Right lobe of liver (tissue), 6 donors: ENCODE data around the gene LRMDA. TPM values are rescaled to one million over a fixed set of nuclear protein-coding genes. Genes with fewer than 3 reads are reported as not detected.

Experiments
- ATAC-seq, 4 donors: fragments of 200-7000 bp; cut with Tn5 transposase; one replicate each; pipeline ENCODE4 v1.9.1; 2020; ENCODE audit warnings: mild to moderate bottlenecking in 4 of 4, moderate library complexity in 4 of 4
- DNase-seq, 3 donors: peaks; one replicate each; pipeline ENCODE4 v3.0.0-alpha.2; 2020
- H3K27ac ChIP-seq, 3 donors: fragments of 200-600 bp; one replicate each; pipeline ENCODE4 v1.8.0; 2022
- H3K27me3 ChIP-seq, 2 donors: fragments of 200-600 bp; one replicate each; pipeline ENCODE4 v1.8.0; 2022
- H3K36me3 ChIP-seq, 4 donors: fragments of 200-600 bp; sonication (generic) in 1 of 4; one replicate each; pipeline versions ENCODE4 v1.5.1 to v1.8.0; 2017 to 2022; ENCODE audit warnings: control low read depth in 1 of 4
- H3K4me1 ChIP-seq, 4 donors: fragments of 200-600 bp; sonication (generic) in 1 of 4; one replicate each; pipeline versions ENCODE4 v1.5.1 to v1.8.0; 2017 to 2022; ENCODE audit warnings: control low read depth in 1 of 4
- H3K4me3 ChIP-seq, 3 donors: fragments of 200-600 bp; one replicate each; pipeline ENCODE4 v1.8.0; 2022
- H3K9me3 ChIP-seq, 4 donors: fragments of 200-600 bp; sonication (generic) in 1 of 4; one replicate each; pipeline versions ENCODE4 v1.5.1 to v1.8.0; 2017 to 2022; ENCODE audit warnings: control low read depth in 1 of 4
- POLR2A ChIP-seq: fragments of 450-650 bp; IDR thresholded peaks from one replicate; pipeline ENCODE4 v1.6.1; 2017; ENCODE audit warnings: antibody characterized with exemption, mild to moderate bottlenecking
- WGBS: methylation state at CpG from one replicate; pipeline ENCODE4 v1.1.6; 2018; ENCODE audit warnings: low coverage, low lambda C conversion rate; ENCODE audit not compliant: insufficient coverage; ENCODE audit errors: missing lambda C conversion rate; 5-methylcytosine and 5-hydroxymethylcytosine counted together
- intact Hi-C, 2 donors: fragments of 100-400 bp; cut with DNase I; formaldehyde crosslinking; loops; one replicate each; pipeline versions ENCODE4 v1.11.2 to v1.14.1; 2022
- total RNA-seq, 6 experiments: library from RNA; depleted of rRNA in 2 of 6; stranded (reverse); fragments of >200 nt in 2 of 6; fragmentation: NEBNext Ultra II Directional in 3 of 6; extraction: Animal tissue kit (Norgen Biotek cat#: 25700) in 3 of 6; gene quantifications; one replicate each; pipeline versions ENCODE4 v1.1.0 to v1.2.4, GENCODE V29; 2016 to 2023
- TF ChIP-seq, protein P1 (sequence below), 4 donors: fragments of 200-600 bp in 3 of 4; fragments of 450-650 bp in 1 of 4; IDR thresholded peaks; one replicate each; pipeline versions ENCODE4 v1.5.1 to v1.8.0; 2016 to 2022; ENCODE audit warnings: antibody characterized with exemption in 4 of 4, mild to moderate bottlenecking in 2 of 4
- donor health status: DM: no; HTN: yes; CAD: no.
- donor health status: DM: no; HTN: no; CAD: no.
- donor health status: DM: no; HTN: no; CAD: no.
- donor health status: DM: no; HTN: yes; CAD: no.
- donor health status: DM: no; HTN: yes; CAD: no.

Gene LRMDA
- total RNA-seq, 6 experiments from 2014 or later, result 9.9 to 19.9 (median 16.3) TPM

DNA sequence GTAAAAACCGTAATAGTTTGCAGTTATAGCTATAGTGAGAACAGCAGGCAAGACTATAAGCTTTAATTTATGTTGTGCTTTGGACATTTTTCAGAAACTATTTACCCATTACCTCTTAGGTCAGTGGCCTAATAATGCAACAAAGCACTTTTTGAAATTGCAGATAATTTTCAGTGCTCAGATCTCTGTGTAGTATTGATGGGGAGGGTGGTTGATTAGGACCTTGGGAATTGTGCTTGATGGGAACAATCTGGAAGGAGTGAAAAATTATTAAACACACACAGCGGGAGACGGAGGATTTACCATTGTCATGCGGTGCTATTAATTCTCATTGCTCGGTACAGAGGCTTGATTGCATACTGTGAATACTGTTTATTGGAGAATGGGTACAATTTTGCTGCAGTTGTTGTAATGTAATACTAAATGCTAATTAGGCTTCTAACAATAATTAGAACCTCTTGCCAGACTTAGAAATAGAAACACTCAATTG lies 304.8 kb downstream of the LRMDA start:
- Histone ChIP-seq H3K4me1 (peaks cover 0 to 24% (median 4%) of the 10 kb centered on the region in 4 donors), H3K27me3 (no peaks in the 10 kb centered on the region), H3K27ac (no peak overlapping the region), H3K36me3 (no peaks in the 10 kb centered on the region), H3K4me3 (no peak overlapping the region), H3K9me3 (no peaks in the 10 kb centered on the region)
- no peak for DNase-seq
- TF ChIP-seq POLR2A, result no peak
- TF ChIP-seq, protein P1, sequence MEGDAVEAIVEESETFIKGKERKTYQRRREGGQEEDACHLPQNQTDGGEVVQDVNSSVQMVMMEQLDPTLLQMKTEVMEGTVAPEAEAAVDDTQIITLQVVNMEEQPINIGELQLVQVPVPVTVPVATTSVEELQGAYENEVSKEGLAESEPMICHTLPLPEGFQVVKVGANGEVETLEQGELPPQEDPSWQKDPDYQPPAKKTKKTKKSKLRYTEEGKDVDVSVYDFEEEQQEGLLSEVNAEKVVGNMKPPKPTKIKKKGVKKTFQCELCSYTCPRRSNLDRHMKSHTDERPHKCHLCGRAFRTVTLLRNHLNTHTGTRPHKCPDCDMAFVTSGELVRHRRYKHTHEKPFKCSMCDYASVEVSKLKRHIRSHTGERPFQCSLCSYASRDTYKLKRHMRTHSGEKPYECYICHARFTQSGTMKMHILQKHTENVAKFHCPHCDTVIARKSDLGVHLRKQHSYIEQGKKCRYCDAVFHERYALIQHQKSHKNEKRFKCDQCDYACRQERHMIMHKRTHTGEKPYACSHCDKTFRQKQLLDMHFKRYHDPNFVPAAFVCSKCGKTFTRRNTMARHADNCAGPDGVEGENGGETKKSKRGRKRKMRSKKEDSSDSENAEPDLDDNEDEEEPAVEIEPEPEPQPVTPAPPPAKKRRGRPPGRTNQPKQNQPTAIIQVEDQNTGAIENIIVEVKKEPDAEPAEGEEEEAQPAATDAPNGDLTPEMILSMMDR (IDR thresholded peaks at IDR 0.05), result no peak
- 93% methylated on average over 5 of the region's 5 CpGs for WGBS
- intact Hi-C loops, result no loop called here
- ATAC-seq, result no peak

DNA sequence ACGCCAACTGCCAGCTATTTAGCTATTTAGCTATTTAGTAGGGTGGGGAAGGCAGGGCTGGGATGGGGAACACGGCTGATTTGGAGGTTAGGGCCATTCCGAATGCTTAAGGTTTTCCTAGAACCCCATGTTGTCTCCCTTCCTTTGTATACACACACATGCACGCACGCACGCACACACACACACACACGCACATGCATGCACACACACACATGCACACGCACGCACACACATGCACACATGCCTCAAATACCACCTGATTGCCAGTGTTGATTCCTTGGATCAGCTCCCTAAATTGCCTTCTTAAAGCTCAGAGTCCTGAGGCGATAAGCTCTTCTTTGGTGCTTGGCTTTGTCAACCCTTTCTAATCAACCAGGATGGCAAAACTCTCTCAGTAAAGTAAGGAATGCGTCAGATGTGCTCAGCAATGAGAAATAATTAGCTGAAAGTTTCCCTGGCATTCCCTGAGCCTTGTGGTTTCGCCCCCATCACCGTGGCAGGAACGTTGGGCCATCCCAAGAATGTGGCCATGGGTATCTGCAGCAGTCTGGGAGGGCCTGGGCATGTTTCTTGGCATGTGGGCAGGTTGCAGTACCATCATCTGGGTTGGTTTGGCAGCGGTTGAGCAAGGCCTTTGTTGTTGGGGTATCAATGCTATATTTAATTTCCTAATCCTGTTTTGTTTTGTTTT lies 305.6 kb downstream of the LRMDA start:
- peaks cover 0 to 24% (median 4%) of the 10 kb centered on the region in 4 donors for H3K4me1 ChIP-seq
- no peak for TF ChIP-seq POLR2A
- TF ChIP-seq, protein P1 (IDR thresholded peaks at IDR 0.05), result no peak
- H3K36me3 ChIP-seq, result no peaks in the 10 kb centered on the region
- H3K4me3 ChIP-seq, result no peak overlapping the region
- H3K27ac ChIP-seq, result no peak overlapping the region
- WGBS, result 92% methylated on average over 6 of the region's 15 CpGs
- intact Hi-C loops, result no loop called here
- no peaks in the 10 kb centered on the region for H3K9me3 ChIP-seq
- H3K27me3 ChIP-seq, result no peaks in the 10 kb centered on the region
- ATAC-seq (no peak), DNase-seq (no peak)

DNA sequence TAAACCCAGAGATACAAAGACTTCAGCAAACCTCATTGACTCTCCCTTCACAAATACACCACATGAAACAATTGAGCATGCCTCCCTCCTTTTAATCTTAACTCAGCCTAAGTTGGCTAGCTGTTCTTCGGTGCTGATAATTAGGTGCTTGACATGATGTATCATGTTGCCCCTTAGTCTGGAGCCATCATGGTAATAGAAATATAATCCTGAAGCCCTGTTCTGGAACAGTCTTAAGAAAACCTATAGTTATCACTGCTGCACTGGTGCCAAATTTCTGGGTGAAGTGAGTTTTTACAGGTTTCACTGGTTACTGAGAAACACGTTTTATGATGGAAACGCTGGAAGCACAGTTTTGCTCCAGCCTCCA lies 306.1 kb downstream of the LRMDA start:
- Histone ChIP-seq H3K27me3 (no peaks in the 10 kb centered on the region), H3K9me3 (no peaks in the 10 kb centered on the region), H3K36me3 (no peaks in the 10 kb centered on the region), H3K4me3 (no peak overlapping the region), H3K27ac (no peak overlapping the region), H3K4me1 (peaks cover 0 to 21% (median 4%) of the 10 kb centered on the region in 4 donors)
- no peak for DNase-seq
- WGBS, result 83% methylated on average over 2 of the region's 3 CpGs
- TF ChIP-seq, protein P1 (IDR thresholded peaks at IDR 0.05), result no peak
- no peak for TF ChIP-seq POLR2A
- no peak for ATAC-seq
- intact Hi-C loops, result no loop called here

DNA sequence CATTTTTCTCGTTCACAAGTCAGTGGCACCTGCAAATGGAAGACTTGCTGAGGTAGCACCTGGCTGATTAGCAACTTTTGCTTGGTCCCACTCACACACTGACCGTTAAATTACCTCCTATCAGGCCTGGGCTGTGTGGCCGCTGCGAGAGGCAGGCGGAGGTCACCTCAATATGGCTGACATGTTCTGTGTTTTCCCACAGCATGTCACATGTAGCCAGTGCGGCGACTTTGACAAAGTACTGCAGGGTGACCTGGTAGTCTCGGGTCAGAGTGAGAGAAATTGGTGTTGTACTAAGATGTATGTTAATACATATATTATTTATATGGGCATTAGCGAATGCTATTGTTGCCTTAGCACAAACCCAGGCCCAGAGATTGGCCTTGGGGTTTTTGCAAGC lies 307.5 kb downstream of the LRMDA start:
- intact Hi-C loops, result no loop called here
- Histone ChIP-seq H3K9me3 (no peaks in the 10 kb centered on the region), H3K27me3 (no peaks in the 10 kb centered on the region), H3K4me1 (peaks cover 0 to 15% (median 1%) of the 10 kb centered on the region in 4 donors), H3K4me3 (no peak overlapping the region), H3K36me3 (no peaks in the 10 kb centered on the region), H3K27ac (no peak overlapping the region)
- no peak for ATAC-seq
- TF ChIP-seq POLR2A, result no peak
- TF ChIP-seq, protein P1 (IDR thresholded peaks at IDR 0.05), result no peak
- WGBS, result 88% methylated on average over 6 of the region's 9 CpGs
- DNase-seq, result no peak
